DOHH2 (cell line): Measurements from ENCODE around the gene MACROD2.

Experiments used
- H3F3A ChIP-seq: fragments of 200-600 bp; sonication (generic), shearing (Covaris generic); 2 replicates; pipeline ENCODE4 v1.6.0; 2016; ENCODE audit warnings: antibody characterized with exemption, mild to moderate bottlenecking; ENCODE audit not compliant: control insufficient read depth, insufficient read depth
- H3K27ac ChIP-seq: fragments of 200-600 bp; sonication (generic); 2 replicates; pipeline ENCODE4 v1.5.1; 2014; ENCODE audit warnings: low read depth, mild to moderate bottlenecking, low read length, moderate library complexity
- H3K27me3 ChIP-seq: fragments of 200-600 bp; sonication (generic); 2 replicates; pipeline ENCODE4 v1.6.1; 2014; ENCODE audit warnings: mild to moderate bottlenecking, low read length, mixed read lengths; ENCODE audit not compliant: control insufficient read depth
- H3K36me3 ChIP-seq: fragments of 200-600 bp; sonication (generic); 2 replicates; pipeline ENCODE4 v1.6.1; 2014; ENCODE audit warnings: mild to moderate bottlenecking, low read length, moderate library complexity, mixed read lengths; ENCODE audit not compliant: control insufficient read depth
- H3K4me1 ChIP-seq: fragments of 200-600 bp; sonication (generic); 2 replicates; pipeline ENCODE4 v1.6.1; 2014; ENCODE audit warnings: mild to moderate bottlenecking, low read length, mixed read lengths; ENCODE audit not compliant: control insufficient read depth
- H3K4me2 ChIP-seq: fragments of 200-600 bp; sonication (generic); 2 replicates; pipeline ENCODE4 v1.6.0; 2014; ENCODE audit warnings: mild to moderate bottlenecking, low read length, moderate library complexity
- H3K4me3 ChIP-seq: fragments of 200-600 bp; sonication (generic); 2 replicates; pipeline ENCODE4 v1.5.1; 2014; ENCODE audit warnings: mild to moderate bottlenecking, low read length, mixed read lengths
- H3K79me2 ChIP-seq: fragments of 200-600 bp; sonication (generic); 2 replicates; pipeline ENCODE4 v1.6.1; 2014; ENCODE audit warnings: mild to moderate bottlenecking, low read length, mixed read lengths; ENCODE audit not compliant: control insufficient read depth
- H3K9me2 ChIP-seq: fragments of 200-600 bp; sonication (generic); replicated peaks from 2 replicates; pipeline ENCODE4 v1.6.1; 2014; ENCODE audit warnings: mild to moderate bottlenecking, low read length, mixed read lengths; ENCODE audit not compliant: control insufficient read depth
- H3K9me3 ChIP-seq: fragments of 200-600 bp; sonication (generic); 2 replicates; pipeline ENCODE4 v1.6.1; 2014; ENCODE audit warnings: antibody characterized with exemption, low read length, mixed read lengths; ENCODE audit not compliant: control insufficient read depth, insufficient read depth
- H4K20me1 ChIP-seq: fragments of 200-600 bp; sonication (generic); 2 replicates; pipeline ENCODE4 v1.6.0; 2014; ENCODE audit warnings: low read depth, mild to moderate bottlenecking, antibody characterized with exemption, low read length, moderate library complexity; ENCODE audit not compliant: control insufficient read depth, insufficient read depth
- EZH2phosphoT487 ChIP-seq: fragments of 200-600 bp; sonication (generic); IDR thresholded peaks from 2 replicates; pipeline ENCODE4 v1.6.1; 2017; ENCODE audit warnings: borderline replicate concordance, mild to moderate bottlenecking, antibody characterized with exemption, low read length, moderate library complexity, mixed read lengths
- TF ChIP-seq, protein P1 (sequence below): fragments of 200-600 bp; sonication (generic); IDR thresholded peaks from one replicate; pipeline ENCODE4 v1.5.1; 2014; ENCODE audit warnings: antibody characterized with exemption, mild to moderate bottlenecking, low read depth, low read length; ENCODE audit not compliant: poor library complexity, severe bottlenecking

MACROD2 gene

GRCh38 chr20:15380770-15381169 lies 1385.5 kb downstream of the MACROD2 start:
- no peaks in the 10 kb centered on the region for H4K20me1 ChIP-seq
- H3K27ac ChIP-seq, result no peak overlapping the region
- H3K4me1 ChIP-seq, result no peaks in the 10 kb centered on the region
- H3K9me2 ChIP-seq, result no peaks in the 10 kb centered on the region
- no peaks in the 10 kb centered on the region for H3K27me3 ChIP-seq
- no peaks in the 10 kb centered on the region for H3K36me3 ChIP-seq
- H3K79me2 ChIP-seq, result no peaks in the 10 kb centered on the region
- no peaks in the 10 kb centered on the region for H3K9me3 ChIP-seq
- H3F3A ChIP-seq, result no peaks in the 10 kb centered on the region
- no peak overlapping the region for H3K4me3 ChIP-seq
- TF ChIP-seq, protein P1, sequence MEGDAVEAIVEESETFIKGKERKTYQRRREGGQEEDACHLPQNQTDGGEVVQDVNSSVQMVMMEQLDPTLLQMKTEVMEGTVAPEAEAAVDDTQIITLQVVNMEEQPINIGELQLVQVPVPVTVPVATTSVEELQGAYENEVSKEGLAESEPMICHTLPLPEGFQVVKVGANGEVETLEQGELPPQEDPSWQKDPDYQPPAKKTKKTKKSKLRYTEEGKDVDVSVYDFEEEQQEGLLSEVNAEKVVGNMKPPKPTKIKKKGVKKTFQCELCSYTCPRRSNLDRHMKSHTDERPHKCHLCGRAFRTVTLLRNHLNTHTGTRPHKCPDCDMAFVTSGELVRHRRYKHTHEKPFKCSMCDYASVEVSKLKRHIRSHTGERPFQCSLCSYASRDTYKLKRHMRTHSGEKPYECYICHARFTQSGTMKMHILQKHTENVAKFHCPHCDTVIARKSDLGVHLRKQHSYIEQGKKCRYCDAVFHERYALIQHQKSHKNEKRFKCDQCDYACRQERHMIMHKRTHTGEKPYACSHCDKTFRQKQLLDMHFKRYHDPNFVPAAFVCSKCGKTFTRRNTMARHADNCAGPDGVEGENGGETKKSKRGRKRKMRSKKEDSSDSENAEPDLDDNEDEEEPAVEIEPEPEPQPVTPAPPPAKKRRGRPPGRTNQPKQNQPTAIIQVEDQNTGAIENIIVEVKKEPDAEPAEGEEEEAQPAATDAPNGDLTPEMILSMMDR, result no peak
- no peak for TF ChIP-seq EZH2phosphoT487
- H3K4me2 ChIP-seq, result no peak overlapping the region

DNA sequence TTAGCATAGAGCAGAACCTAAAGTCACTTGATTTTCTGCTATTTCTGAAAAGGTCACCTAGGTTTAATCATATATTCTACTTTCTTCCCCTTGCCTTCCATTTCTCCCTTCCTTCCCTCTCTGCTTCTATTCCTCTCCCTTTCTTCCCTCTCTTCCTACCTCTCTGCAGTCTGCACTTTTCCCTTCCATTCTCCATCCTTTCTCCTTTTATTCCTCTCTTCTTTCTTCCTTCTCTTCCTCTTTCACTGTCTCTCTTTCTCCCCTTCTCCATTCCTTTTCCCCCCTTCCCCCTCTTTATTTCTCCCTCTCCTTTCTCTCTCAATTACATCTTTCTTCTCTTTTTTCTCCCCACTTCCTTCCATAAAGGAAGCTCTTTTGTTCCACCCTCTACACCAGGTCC lies 1391.9 kb downstream of the MACROD2 start:
- Histone ChIP-seq H3K4me2 (no peak overlapping the region), H4K20me1 (no peaks in the 10 kb centered on the region), H3K27me3 (no peaks in the 10 kb centered on the region), H3K79me2 (no peaks in the 10 kb centered on the region), H3F3A (no peaks in the 10 kb centered on the region), H3K36me3 (no peaks in the 10 kb centered on the region), H3K4me3 (no peak overlapping the region), H3K4me1 (no peaks in the 10 kb centered on the region), H3K9me2 (no peaks in the 10 kb centered on the region), H3K27ac (no peak overlapping the region), H3K9me3 (no peaks in the 10 kb centered on the region)
- TF ChIP-seq EZH2phosphoT487, result no peak
- TF ChIP-seq, protein P1, result no peak

- Histone ChIP-seq H3K4me2 (no peak overlapping the region), H3K27me3 (no peaks in the 10 kb centered on the region), H3K36me3 (no peaks in the 10 kb centered on the region), H4K20me1 (no peaks in the 10 kb centered on the region), H3K9me3 (no peaks in the 10 kb centered on the region), H3F3A (no peaks in the 10 kb centered on the region), H3K79me2 (no peaks in the 10 kb centered on the region), H3K9me2 (no peaks in the 10 kb centered on the region; the same call in none of the 2 replicates), H3K4me1 (no peaks in the 10 kb centered on the region), H3K27ac (no peak overlapping the region), H3K4me3 (no peak overlapping the region)
- TF ChIP-seq EZH2phosphoT487, result no peak
- TF ChIP-seq, protein P1, result no peak
Measured at GRCh38 chr20:15395457-15395856, 1400.1 kb downstream of the MACROD2 start.

DNA sequence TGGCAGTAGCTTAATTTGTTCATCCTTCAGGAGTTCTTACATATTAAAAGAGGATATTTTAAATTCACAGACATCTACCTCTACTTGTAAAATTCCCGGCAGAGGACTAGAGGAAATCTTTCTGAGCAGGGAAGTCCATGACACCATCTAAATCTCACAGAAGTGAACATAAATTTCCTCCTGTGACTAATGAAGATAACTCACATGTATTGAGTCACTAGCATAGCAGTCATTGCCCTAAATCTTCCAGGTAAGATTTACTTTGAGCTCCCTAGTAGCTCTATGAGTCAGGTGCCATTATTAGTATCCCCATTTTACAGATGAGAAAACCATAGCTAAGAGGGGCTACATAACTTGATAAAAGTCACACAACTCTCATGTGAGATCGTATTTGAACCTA lies 1400.7 kb downstream of the MACROD2 start:
- Histone ChIP-seq H3K9me2 (no peaks in the 10 kb centered on the region; the same call in none of the 2 replicates), H3K27me3 (no peaks in the 10 kb centered on the region), H3K9me3 (no peaks in the 10 kb centered on the region), H4K20me1 (no peaks in the 10 kb centered on the region), H3K27ac (no peak overlapping the region), H3K79me2 (no peaks in the 10 kb centered on the region), H3K4me2 (no peak overlapping the region), H3F3A (no peaks in the 10 kb centered on the region), H3K4me3 (no peak overlapping the region), H3K36me3 (no peaks in the 10 kb centered on the region), H3K4me1 (no peaks in the 10 kb centered on the region)
- TF ChIP-seq, protein P1, result no peak
- TF ChIP-seq EZH2phosphoT487, result no peak
